H1 (cell line): Measurements from ENCODE around the gene SMIM23. TPM values are rescaled to one million over a fixed set of nuclear protein-coding genes. Genes with fewer than 3 reads are reported as not detected.

ENCODE experiments used
- CTCF ChIA-PET: fragments of 300-600 bp; sonication (Branson Sonifier 250); formaldehyde crosslinking; loops from one replicate; lab custom pipeline; 2021; ENCODE audit not compliant: partially characterized antibody; lab: Charles Lee
- POLR2A ChIA-PET: fragments of 300-600 bp; sonication (Branson Sonifier 250); formaldehyde crosslinking; loops from one replicate; lab custom pipeline; 2021; ENCODE audit warnings: inconsistent platforms; ENCODE audit not compliant: partially characterized antibody; lab: Charles Lee
- DNase-seq, 2 experiments: peaks; one replicate each; pipeline versions ENCODE4 v3.0.0 to v3.0.0-alpha.2; 2010 to 2022; ENCODE audit warnings: low spot score in 2 of 2, low read depth in 1 of 2, mixed read lengths in 1 of 2
- FAIRE-seq: peaks from 2 replicates; lab custom pipeline; 2011; peaks lifted over from hg19 to GRCh38; lab: Jason Lieb, UNC
- H2AFZ ChIP-seq: 2 replicates; pipeline ENCODE4 v1.8.1; 2012; ENCODE audit warnings: low read length, inconsistent platforms
- H2AK5ac ChIP-seq: 2 replicates; pipeline ENCODE4 v1.6.1; 2013; ENCODE audit warnings: low read depth, low read length
- H2BK120ac ChIP-seq: replicated peaks from 2 replicates; pipeline ENCODE3; 2013; ENCODE audit warnings: low read depth, low read length, inconsistent platforms
- H2BK12ac ChIP-seq: 2 replicates; pipeline ENCODE4 v1.6.1; 2013; ENCODE audit warnings: low read depth, low read length
- H2BK15ac ChIP-seq: 2 replicates; pipeline ENCODE4 v1.6.1; 2013; ENCODE audit warnings: low read length
- H2BK20ac ChIP-seq: 2 replicates; pipeline ENCODE4 v1.6.1; 2013; ENCODE audit warnings: low read length
- H2BK5ac ChIP-seq: 2 replicates; pipeline ENCODE4 v1.6.1; 2013; ENCODE audit warnings: low read depth, low read length
- H3K14ac ChIP-seq: 2 replicates; pipeline ENCODE4 v1.6.1; 2013; ENCODE audit warnings: inconsistent platforms; ENCODE audit not compliant: insufficient read length
- H3K18ac ChIP-seq: 2 replicates; pipeline ENCODE4 v1.6.1; 2013; ENCODE audit warnings: low read length; ENCODE audit errors: extremely low read depth
- H3K23ac ChIP-seq: 2 replicates; pipeline ENCODE4 v1.6.1; 2013; ENCODE audit warnings: inconsistent platforms; ENCODE audit not compliant: insufficient read length
- H3K23me2 ChIP-seq: 2 replicates; pipeline ENCODE4 v1.6.1; 2013; ENCODE audit warnings: low read depth, low read length
- H3K27ac ChIP-seq: 2 replicates; pipeline ENCODE4 v1.6.1; 2011; ENCODE audit warnings: low read depth, low read length, inconsistent platforms
- H3K27me3 ChIP-seq, 4 experiments: replicated peaks in 1 of 4; 1 replicate in 1 of 4; 2 replicates in 3 of 4; pipeline versions ENCODE4 v1.6.1 to v1.8.1; 2011 to 2013; ENCODE audit warnings: low read length in 3 of 4, mild to moderate bottlenecking in 3 of 4, inconsistent platforms in 2 of 4, mixed read lengths in 2 of 4, moderate library complexity in 1 of 4; ENCODE audit not compliant: control insufficient read depth in 3 of 4, insufficient read depth in 3 of 4; ENCODE audit errors: extremely low read depth in 1 of 4
- H3K36me3 ChIP-seq, 4 experiments: 2 replicates each; pipeline versions ENCODE4 v1.6.1 to v1.8.1; 2011 to 2013; ENCODE audit warnings: mild to moderate bottlenecking in 4 of 4, low read length in 3 of 4, moderate library complexity in 2 of 4, control low read depth in 1 of 4, inconsistent platforms in 1 of 4; ENCODE audit not compliant: insufficient read depth in 4 of 4, control insufficient read depth in 2 of 4
- H3K4ac ChIP-seq: replicated peaks from 2 replicates; pipeline ENCODE3; 2013; ENCODE audit warnings: low read length, low read depth, mixed read lengths, inconsistent platforms; ENCODE audit not compliant: insufficient read length
- H3K4me1 ChIP-seq, 4 experiments: replicated peaks in 1 of 4; 1 replicate in 1 of 4; 2 replicates in 3 of 4; pipeline versions ENCODE4 v1.6.1 to v1.8.1; 2011 to 2013; ENCODE audit warnings: low read length in 3 of 4, inconsistent platforms in 2 of 4, mixed read lengths in 1 of 4; ENCODE audit not compliant: insufficient read depth in 4 of 4, control insufficient read depth in 3 of 4
- H3K4me2 ChIP-seq, 2 experiments: 2 replicates each; pipeline versions ENCODE4 v1.6.1 to v1.8.1; 2011 to 2013; ENCODE audit warnings: low read depth in 2 of 2, low read length in 2 of 2, control low read depth in 1 of 2, inconsistent platforms in 1 of 2, mild to moderate bottlenecking in 1 of 2; ENCODE audit not compliant: insufficient read depth in 1 of 2
- H3K4me3 ChIP-seq, 4 experiments: fragments of 200-600, 300-600 bp in 1 of 4; sonication (generic), shearing (Covaris generic), sonication (Bioruptor Twin) in 1 of 4; 2 replicates each; pipeline versions ENCODE4 v1.5.1 to v1.8.1; 2011 to 2016; ENCODE audit warnings: low read length in 4 of 4, low read depth in 3 of 4, control low read depth in 2 of 4, inconsistent platforms in 2 of 4, mild to moderate bottlenecking in 2 of 4, mixed read lengths in 1 of 4, moderate library complexity in 1 of 4; ENCODE audit not compliant: insufficient read depth in 2 of 4; ENCODE audit errors: extremely low read depth in 1 of 4
- H3K56ac ChIP-seq: replicated peaks from 2 replicates; pipeline ENCODE3; 2013; ENCODE audit warnings: low read depth, mild to moderate bottlenecking, mixed read lengths, low read length, inconsistent platforms; ENCODE audit not compliant: insufficient read length
- H3K79me1 ChIP-seq: 2 replicates; pipeline ENCODE4 v1.6.1; 2013; ENCODE audit warnings: low read depth, low read length, control low read depth
- H3K79me2 ChIP-seq, 2 experiments: 2 replicates each; pipeline versions ENCODE4 v1.6.1 to v1.8.1; 2012 to 2013; ENCODE audit warnings: low read length in 2 of 2, mild to moderate bottlenecking in 2 of 2, inconsistent platforms in 1 of 2; ENCODE audit not compliant: insufficient read depth in 2 of 2, control insufficient read depth in 1 of 2
- H3K9ac ChIP-seq, 4 experiments: replicated peaks in 1 of 4; 1 replicate in 1 of 4; 2 replicates in 3 of 4; pipeline versions ENCODE4 v1.6.1 to v1.8.1; 2011 to 2013; ENCODE audit warnings: low read depth in 3 of 4, low read length in 3 of 4, control low read depth in 2 of 4, mild to moderate bottlenecking in 2 of 4, moderate library complexity in 2 of 4, inconsistent platforms in 1 of 4; ENCODE audit errors: extremely low read depth in 1 of 4
- H3K9me3 ChIP-seq, 2 experiments: 2 replicates each; pipeline versions ENCODE4 v1.6.1 to v1.8.1; 2012 to 2013; ENCODE audit warnings: mild to moderate bottlenecking in 2 of 2, moderate library complexity in 2 of 2, control low read depth in 1 of 2, inconsistent platforms in 1 of 2, low read depth in 1 of 2, low read length in 1 of 2, mixed read lengths in 1 of 2; ENCODE audit not compliant: insufficient read depth in 2 of 2
- H4K20me1 ChIP-seq, 2 experiments: replicated peaks in 1 of 2; 2 replicates each; pipeline versions ENCODE3 to v1.8.1; 2011 to 2013; ENCODE audit warnings: inconsistent platforms in 2 of 2, low read length in 2 of 2, mild to moderate bottlenecking in 1 of 2; ENCODE audit not compliant: insufficient read depth in 2 of 2, control insufficient read depth in 1 of 2
- H4K5ac ChIP-seq: 2 replicates; pipeline ENCODE4 v1.6.1; 2013; ENCODE audit warnings: low read length, low read depth, mixed read lengths, inconsistent platforms; ENCODE audit not compliant: insufficient read length
- H4K8ac ChIP-seq: 2 replicates; pipeline ENCODE4 v1.8.0; 2013; ENCODE audit warnings: mild to moderate bottlenecking, moderate library complexity, low read length, inconsistent platforms; ENCODE audit not compliant: insufficient read depth; ENCODE audit errors: extremely low read depth
- H4K91ac ChIP-seq: replicated peaks from 2 replicates; pipeline ENCODE3; 2013; ENCODE audit warnings: low read length, mixed read lengths, inconsistent platforms; ENCODE audit not compliant: insufficient read length
- CBX5 ChIP-seq: fragments of 300-800, 300-1000 bp; sonication (generic); IDR thresholded peaks from 2 replicates; pipeline ENCODE4 v1.7.1; 2016; ENCODE audit warnings: antibody characterized with exemption, low read length, low read depth
- E2F6 ChIP-seq: IDR thresholded peaks from 2 replicates; pipeline ENCODE4 v1.6.1; 2012; ENCODE audit warnings: inconsistent platforms
- EZH2 ChIP-seq: fragments of 200-600 bp; sonication (generic); IDR thresholded peaks from 2 replicates; pipeline ENCODE4 v1.7.1; 2012; ENCODE audit warnings: low read depth, mild to moderate bottlenecking, moderate library complexity, low read length, inconsistent platforms; ENCODE audit not compliant: severe bottlenecking
- GABPA ChIP-seq: IDR thresholded peaks from 2 replicates; pipeline ENCODE4 v1.6.1; 2011; ENCODE audit warnings: mild to moderate bottlenecking, low read length, moderate library complexity, borderline replicate concordance; ENCODE audit not compliant: insufficient read depth
- HDAC2 ChIP-seq, 2 experiments: fragments of 300-600 bp in 1 of 2; sonication (generic) in 1 of 2; IDR thresholded peaks; 2 replicates each; pipeline ENCODE4 v1.6.1; 2011 to 2012; ENCODE audit warnings: low read depth in 2 of 2, low read length in 2 of 2, mild to moderate bottlenecking in 2 of 2, moderate library complexity in 2 of 2, borderline replicate concordance in 1 of 2, inconsistent platforms in 1 of 2
- HDAC6 ChIP-seq: IDR thresholded peaks from one replicate; pipeline ENCODE4 v1.7.1; 2012; ENCODE audit warnings: low read depth, mild to moderate bottlenecking, inconsistent platforms, low read length, moderate library complexity
- MAFK ChIP-seq: IDR thresholded peaks from 2 replicates; pipeline ENCODE4 v1.6.1; 2012; ENCODE audit warnings: low read depth, mild to moderate bottlenecking, improper control_type of control experiment, low read length
- SAP30 ChIP-seq: fragments of 300-600 bp; sonication (generic); IDR thresholded peaks from 2 replicates; pipeline ENCODE4 v1.7.1; 2012; ENCODE audit warnings: low read length, moderate library complexity, mild to moderate bottlenecking, inconsistent platforms; ENCODE audit not compliant: insufficient read depth, insufficient replicate concordance
- SIN3A ChIP-seq, 2 experiments: IDR thresholded peaks in 1 of 2; conservative IDR thresholded peaks in 1 of 2; 2 replicates each; pipeline ENCODE4 v1.6.1; 2011 to 2012; ENCODE audit warnings: low read length in 2 of 2, improper control_type of control experiment in 1 of 2, low read depth in 1 of 2, mild to moderate bottlenecking in 1 of 2
- SIRT6 ChIP-seq: IDR thresholded peaks from one replicate; pipeline ENCODE4 v1.7.1; 2012; ENCODE audit warnings: low read length, inconsistent platforms
- SP2 ChIP-seq: IDR thresholded peaks from 2 replicates; pipeline ENCODE4 v1.6.1; 2012; ENCODE audit warnings: mild to moderate bottlenecking, low read length, inconsistent platforms
- TAF1 ChIP-seq: IDR thresholded peaks from 2 replicates; pipeline ENCODE4 v1.6.1; 2011; ENCODE audit warnings: mild to moderate bottlenecking, low read depth, low read length
- TEAD4 ChIP-seq: IDR thresholded peaks from 2 replicates; pipeline ENCODE4 v1.6.1; 2012; ENCODE audit warnings: low read depth, low read length, inconsistent platforms, mixed read lengths
- ZNF274 ChIP-seq: IDR thresholded peaks from 2 replicates; pipeline ENCODE4 v1.7.0; 2012; ENCODE audit warnings: low read length, borderline replicate concordance; ENCODE audit errors: extremely low read depth
- WGBS, 2 experiments: shearing (Covaris generic) in 1 of 2; methylation state at CpG; one replicate each; pipeline versions ENCODE4 v1.1.6 to v1.1.7; 2013 to 2015; ENCODE audit warnings: low lambda C conversion rate in 2 of 2, mixed read lengths in 2 of 2, inconsistent platforms in 1 of 2, low coverage in 1 of 2, missing lambda C conversion rate in 1 of 2; ENCODE audit not compliant: insufficient replicate concordance in 2 of 2, insufficient coverage in 1 of 2, insufficient read length in 1 of 2; ENCODE audit errors: extremely low coverage in 1 of 2, missing lambda C conversion rate in 1 of 2; 5-methylcytosine and 5-hydroxymethylcytosine counted together
- polyA plus RNA-seq, 7 experiments: library from polyadenylated mRNA; depleted of rRNA in 3 of 7; stranded (reverse) in 5 of 7; unstranded in 2 of 7; fragments of >200 nt in 5 of 7; fragments of 200-250 nt in 2 of 7; gene quantifications; 1 replicate in 5 of 7; 2 replicates in 1 of 7; 4 replicates in 1 of 7; pipeline versions ENCODE4 v1.2.1 to v1.2.3, GENCODE V29; 2011 to 2013; ENCODE audit warnings: missing spikeins in 2 of 7, mixed read lengths in 2 of 7
- total RNA-seq: library from RNA; stranded (reverse); fragmentation: NEBNext Ultra II Directional; extraction: Animal tissue kit (Norgen Biotek cat#: 25700); gene quantifications from 2 replicates; pipeline ENCODE4 v1.2.1, GENCODE V29; 2021

The SMIM23 gene
- total and polyA plus RNA-seq, 2 of the 8 experiments (the other 6 are each of a cell fraction or from before 2014, with no cell fraction given), result not detected

- no peak for TF ChIP-seq SAP30
- TF ChIP-seq ZNF274, result no peak
- no peak for TF ChIP-seq GABPA
- TF ChIP-seq MAFK, result no peak
- no peak for TF ChIP-seq CBX5
- no peak for TF ChIP-seq HDAC2 (IDR thresholded peaks at IDR 0.05; ENCODE audit: borderline replicate concordance in 1 of 2, low read depth in 2 of 2, low read length in 2 of 2)
- TF ChIP-seq TEAD4, result no peak
- TF ChIP-seq SIRT6, result no peak
- no peak for TF ChIP-seq TAF1
- TF ChIP-seq EZH2, result no peak
- TF ChIP-seq SP2, result no peak
- no peak for TF ChIP-seq HDAC6
- no peak for TF ChIP-seq E2F6
- TF ChIP-seq SIN3A (conservative IDR thresholded peaks at IDR 0.05 in 1 of 2, IDR thresholded peaks at IDR 0.05 in 1 of 2; ENCODE audit: low read depth in 1 of 2, low read length in 2 of 2), result no peak
- Histone ChIP-seq H2AK5ac (no peak overlapping the region), H3K79me2 (no peaks in the 10 kb centered on the region), H3K18ac (no peak overlapping the region), H2AFZ (no peak overlapping the region), H3K23me2 (no peaks in the 10 kb centered on the region), H4K5ac (no peak overlapping the region), H2BK120ac (no peak overlapping the region), H3K4me3 (no peak overlapping the region), H3K27me3 (no peaks in the 10 kb centered on the region), H2BK12ac (no peak overlapping the region), H2BK15ac (no peak overlapping the region), H3K14ac (no peak overlapping the region), H2BK20ac (no peak overlapping the region), H3K27ac (no peak overlapping the region), H3K79me1 (no peaks in the 10 kb centered on the region), H2BK5ac (no peak overlapping the region), H3K23ac (no peak overlapping the region), H3K56ac (no peak overlapping the region), H3K9me3 (no peaks in the 10 kb centered on the region), H4K8ac (no peak overlapping the region), H3K4me1 (no peaks in the 10 kb centered on the region), H4K91ac (no peak overlapping the region), H3K4me2 (no peak overlapping the region), H3K9ac (no peak overlapping the region), H3K36me3 (no peaks in the 10 kb centered on the region), H3K4ac (no peak overlapping the region), H4K20me1 (no peaks in the 10 kb centered on the region)
- CTCF ChIA-PET, result interaction anchor here (1.2 kb wide), 1 partner anchor 61 kb away, joined by 3 read pairs; no protein-coding TSS in a partner anchor
- no peak for FAIRE-seq
- POLR2A ChIA-PET, result no interaction called here
- 89% methylated on average over 8 of the region's 8 CpGs; no CpG with 5 or more reads in 1 of the 2 experiments for WGBS, 2 experiments
- DNase-seq, result no peak
Observed at GRCh38 chr5:171796436-171796835, 10.8 kb downstream of the SMIM23 start.
